Vagina (tissue), 2 donors: Measurements from ENCODE around the gene WDR59. TPM values are rescaled to one million over a fixed set of nuclear protein-coding genes. Genes with fewer than 3 reads are reported as not detected.

ENCODE experiments used
- DNase-seq, 2 donors: peaks; one replicate each; pipeline ENCODE4 v3.0.0-alpha.2; 2017; ENCODE audit errors: extremely low spot score in 2 of 2
- H3K27ac ChIP-seq: fragments of 200-600 bp; sonication (generic); one replicate; pipeline ENCODE4 v1.5.1; 2019
- H3K27me3 ChIP-seq: fragments of 200-600 bp; sonication (generic); one replicate; pipeline ENCODE4 v1.5.1; 2019
- H3K36me3 ChIP-seq, 2 donors: fragments of 200-600 bp; sonication (generic); one replicate each; pipeline ENCODE4 v1.5.1; 2017 to 2019
- H3K4me1 ChIP-seq: fragments of 200-600 bp; sonication (generic); one replicate; pipeline ENCODE4 v1.5.1; 2019
- H3K4me3 ChIP-seq, 2 donors: fragments of 200-600 bp; sonication (generic); 1 replicate in 1 of 2; 2 replicates in 1 of 2; pipeline ENCODE4 v1.5.1; 2016 to 2019
- H3K9me3 ChIP-seq: fragments of 200-600 bp; sonication (generic); one replicate; pipeline ENCODE4 v1.5.1; 2019
- CTCF ChIP-seq, 3 experiments: fragments of 450-650 bp in 2 of 3; fragments of 200-600 bp in 1 of 3; sonication (generic) in 1 of 3; IDR thresholded peaks; one replicate each; pipeline ENCODE4 v1.5.1; 2017 to 2019; ENCODE audit warnings: antibody characterized with exemption in 3 of 3, mild to moderate bottlenecking in 2 of 3, moderate library complexity in 2 of 3
- POLR2A ChIP-seq, 2 donors: fragments of 450-650 bp; IDR thresholded peaks; one replicate each; pipeline ENCODE4 v1.6.1; 2017; ENCODE audit warnings: antibody characterized with exemption in 2 of 2, mild to moderate bottlenecking in 2 of 2, moderate library complexity in 2 of 2
- POLR2AphosphoS5 ChIP-seq, 2 donors: sonication (generic); formaldehyde crosslinking; IDR thresholded peaks; one replicate each; pipeline ENCODE4 v1.9.0; 2017; ENCODE audit warnings: antibody characterized with exemption in 2 of 2, mild to moderate bottlenecking in 2 of 2, low read depth in 1 of 2; ENCODE audit not compliant: insufficient read depth in 1 of 2
- intact Hi-C: fragments of 100-400 bp; cut with DNase I; formaldehyde crosslinking; loops from one replicate; pipeline ENCODE4 v1.15.1; 2023
- total RNA-seq: library from RNA; depleted of rRNA; stranded (reverse); fragments of >200 nt; gene quantifications from one replicate; pipeline ENCODE4 v1.2.3, GENCODE V29; 2016

The WDR59 gene
- total RNA-seq, 1 donor from 2014 or later = 95.3 TPM

- H3K36me3 ChIP-seq = no peaks in the 10 kb centered on the region
- TF ChIP-seq POLR2AphosphoS5 (IDR thresholded peaks at IDR 0.05; ENCODE audit: insufficient read depth in 1 of 2, low read depth in 1 of 2) (no peak), CTCF (IDR thresholded peaks at IDR 0.05) (no peak), POLR2A (IDR thresholded peaks at IDR 0.05) (no peak)
- no peaks in the 10 kb centered on the region for H3K27me3 ChIP-seq
- no peak overlapping the region for H3K4me3 ChIP-seq
- H3K4me1 ChIP-seq = peaks cover 42% of the 10 kb centered on the region
- DNase-seq = no peak
- H3K9me3 ChIP-seq = no peaks in the 10 kb centered on the region
- H3K27ac ChIP-seq = no peak overlapping the region
- intact Hi-C loops = no loop called here
Measured at GRCh38 chr16:75024182-75024581, 39.3 kb upstream of the WDR59 start.

- peaks cover 44% of the 10 kb centered on the region for H3K4me1 ChIP-seq
- TF ChIP-seq POLR2A (IDR thresholded peaks at IDR 0.05) (no peak), POLR2AphosphoS5 (IDR thresholded peaks at IDR 0.05; ENCODE audit: insufficient read depth in 1 of 2, low read depth in 1 of 2) (no peak), CTCF (IDR thresholded peaks at IDR 0.05) (no peak)
- intact Hi-C loops = no loop called here
Measured at GRCh38 chr16:75023009-75023408, 38.1 kb upstream of the WDR59 start.

GRCh38 chr16:75022567-75022966, 37.6 kb upstream of the WDR59 start:
- Histone ChIP-seq H3K9me3 (no peaks in the 10 kb centered on the region), H3K27ac (no peak overlapping the region), H3K27me3 (no peaks in the 10 kb centered on the region), H3K4me3 (no peak overlapping the region), H3K36me3 (no peaks in the 10 kb centered on the region), H3K4me1 (peaks cover 39% of the 10 kb centered on the region)
- TF ChIP-seq CTCF (IDR thresholded peaks at IDR 0.05) = no peak
- TF ChIP-seq POLR2A (IDR thresholded peaks at IDR 0.05) = no peak
- no peak for TF ChIP-seq POLR2AphosphoS5 (IDR thresholded peaks at IDR 0.05; ENCODE audit: insufficient read depth in 1 of 2, low read depth in 1 of 2)
- DNase-seq = no peak
- intact Hi-C loops = no loop called here

More at GRCh38 chr16:75023009-75023408, 38.1 kb upstream of the WDR59 start:
- H3K27me3 ChIP-seq = no peaks in the 10 kb centered on the region
- no peaks in the 10 kb centered on the region for H3K36me3 ChIP-seq
- DNase-seq = no peak
- no peak overlapping the region for H3K27ac ChIP-seq
- no peaks in the 10 kb centered on the region for H3K9me3 ChIP-seq
- H3K4me3 ChIP-seq = no peak overlapping the region

- DNase-seq = no peak
- no peak overlapping the region for H3K27ac ChIP-seq
- H3K4me3 ChIP-seq = no peak overlapping the region
- H3K36me3 ChIP-seq = no peaks in the 10 kb centered on the region
- H3K27me3 ChIP-seq = no peaks in the 10 kb centered on the region
- H3K4me1 ChIP-seq = peaks cover 29% of the 10 kb centered on the region
- no peaks in the 10 kb centered on the region for H3K9me3 ChIP-seq
- intact Hi-C loops = no loop called here
- no peak for TF ChIP-seq POLR2A (IDR thresholded peaks at IDR 0.05)
- TF ChIP-seq CTCF (IDR thresholded peaks at IDR 0.05) = no peak
- TF ChIP-seq POLR2AphosphoS5 (IDR thresholded peaks at IDR 0.05; ENCODE audit: insufficient read depth in 1 of 2, low read depth in 1 of 2) = no peak
Measured at GRCh38 chr16:75021410-75021809, 36.5 kb upstream of the WDR59 start.

- DNase-seq = no peak
- no peaks in the 10 kb centered on the region for H3K9me3 ChIP-seq
- no peak for TF ChIP-seq POLR2AphosphoS5 (IDR thresholded peaks at IDR 0.05; ENCODE audit: insufficient read depth in 1 of 2, low read depth in 1 of 2)
- no peak for TF ChIP-seq CTCF (IDR thresholded peaks at IDR 0.05)
- no peak for TF ChIP-seq POLR2A (IDR thresholded peaks at IDR 0.05)
- no peak overlapping the region for H3K4me3 ChIP-seq
- no peaks in the 10 kb centered on the region for H3K27me3 ChIP-seq
- H3K36me3 ChIP-seq = no peaks in the 10 kb centered on the region
- H3K4me1 ChIP-seq = peaks cover 11% of the 10 kb centered on the region
- intact Hi-C loops = no loop called here
- no peak overlapping the region for H3K27ac ChIP-seq
Measured at GRCh38 chr16:75019586-75019985, 34.7 kb upstream of the WDR59 start.
